Kidney (tissue), 14 donors: ENCODE measurements around the gene NR4A1. TPM values are rescaled to one million over a fixed set of nuclear protein-coding genes. Genes with fewer than 3 reads are reported as not detected.

Experiments
- DNase-seq, 5 donors: peaks; one replicate each; pipeline ENCODE4 v3.0.0-alpha.2; 2013 to 2020
- FAIRE-seq: peaks from 2 replicates; lab custom pipeline; 2012; peaks lifted over from hg19 to GRCh38; lab: Jason Lieb, UNC
- H3K27ac ChIP-seq, 2 donors: one replicate each; pipeline ENCODE4 v1.7.0; 2013; ENCODE audit warnings: low read depth in 2 of 2, low read length in 2 of 2, inconsistent platforms in 1 of 2
- H3K27me3 ChIP-seq: one replicate; pipeline ENCODE4 v1.7.1; 2013; ENCODE audit warnings: low read length, inconsistent platforms; ENCODE audit not compliant: control insufficient read depth, insufficient read depth
- H3K36me3 ChIP-seq, 3 donors: one replicate each; pipeline versions ENCODE4 v1.7.0 to v1.7.1; 2013; ENCODE audit warnings: low read length in 3 of 3, control low read depth in 1 of 3, inconsistent platforms in 1 of 3; ENCODE audit not compliant: insufficient read depth in 3 of 3, control insufficient read depth in 2 of 3
- H3K4me1 ChIP-seq, 3 donors: one replicate each; pipeline versions ENCODE4 v1.7.0 to v1.7.1; 2013; ENCODE audit warnings: low read length in 3 of 3, inconsistent platforms in 1 of 3, low read depth in 1 of 3; ENCODE audit not compliant: control insufficient read depth in 2 of 3, insufficient read depth in 2 of 3
- H3K4me3 ChIP-seq, 3 donors: one replicate each; pipeline versions ENCODE4 v1.7.0 to v1.8.1; 2013; ENCODE audit warnings: low read length in 3 of 3, control low read depth in 1 of 3, inconsistent platforms in 1 of 3
- H3K9ac ChIP-seq, 3 donors: one replicate each; pipeline versions ENCODE4 v1.7.0 to v1.7.1; 2013; ENCODE audit warnings: low read length in 3 of 3, control low read depth in 1 of 3, inconsistent platforms in 1 of 3
- H3K9me3 ChIP-seq, 3 donors: one replicate each; pipeline versions ENCODE4 v1.7.0 to v1.7.1; 2013; ENCODE audit warnings: low read length in 3 of 3, control low read depth in 1 of 3, inconsistent platforms in 1 of 3; ENCODE audit not compliant: control insufficient read depth in 2 of 3, insufficient read depth in 1 of 3
- intact Hi-C: fragments of 100-400 bp; cut with DNase I; formaldehyde crosslinking; loops from one replicate; pipeline ENCODE4 v1.11.1; 2022
- polyA plus RNA-seq: library from polyadenylated mRNA; stranded (reverse); fragments of 350-450 nt; fragmentation: Illumina TruSeq; extraction: RNeasy Lipid Tissue Mini Kit (QIAGEN cat#74804); gene quantifications from one replicate; pipeline ENCODE4 v1.2.3, GENCODE V29; 2014; ENCODE audit warnings: low read depth, low replicate concordance; ENCODE audit not compliant: insufficient read depth
- total RNA-seq: library from RNA; stranded (reverse); fragmentation: NEBNext Ultra II Directional; extraction: Animal tissue kit (Norgen Biotek cat#: 25700); gene quantifications from one replicate; pipeline ENCODE4 v1.2.1, GENCODE V29; 2021
- TF ChIP-seq, protein P1 (sequence below): IDR thresholded peaks from 3 replicates; pipeline ENCODE4 v1.5.1; 2012; ENCODE audit warnings: mild to moderate bottlenecking, moderate library complexity, borderline replicate concordance; ENCODE audit not compliant: insufficient read depth; ENCODE audit errors: extremely low read depth
- donor health status: control.
- donor health status: control.
- donor health status: control.
- donor health status: control.
- donor health status: control.
- donor health status: DM: yes; HTN: yes; CAD: no.
- donor health status: Normal renal cell carcinoma (clear cell type).

The NR4A1 gene
- total and polyA plus RNA-seq, 2 donors from 2014 or later, result 37.2 to 54.1 TPM

DNA sequence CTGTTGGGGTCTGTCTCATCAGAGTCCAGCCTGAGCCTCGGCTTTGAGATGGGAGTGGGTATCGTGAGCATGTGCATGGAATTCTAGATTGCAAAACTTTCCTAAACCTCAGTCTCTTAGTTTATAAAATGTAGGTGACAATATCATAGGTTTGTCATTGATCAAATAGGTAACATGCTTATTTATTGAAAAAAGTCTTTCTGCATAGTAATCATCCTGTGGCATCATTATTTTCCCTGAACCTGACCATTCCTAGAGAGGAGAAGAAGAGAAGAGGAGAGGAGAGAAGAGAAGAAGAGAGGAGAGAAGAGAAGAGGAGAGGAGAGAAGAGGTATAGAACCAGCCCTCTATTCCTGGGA is 32.4 kb downstream of the NR4A1 start:
- Histone ChIP-seq H3K4me3 (no peak overlapping the region), H3K4me1 (peaks cover 0 to 20% (median 7%) of the 10 kb centered on the region in 3 donors), H3K27ac (no peak overlapping the region), H3K9ac (no peak overlapping the region), H3K27me3 (no peaks in the 10 kb centered on the region), H3K36me3 (no peaks in the 10 kb centered on the region), H3K9me3 (no peaks in the 10 kb centered on the region)
- FAIRE-seq (no peak), DNase-seq (no peak)
- TF ChIP-seq, protein P1, sequence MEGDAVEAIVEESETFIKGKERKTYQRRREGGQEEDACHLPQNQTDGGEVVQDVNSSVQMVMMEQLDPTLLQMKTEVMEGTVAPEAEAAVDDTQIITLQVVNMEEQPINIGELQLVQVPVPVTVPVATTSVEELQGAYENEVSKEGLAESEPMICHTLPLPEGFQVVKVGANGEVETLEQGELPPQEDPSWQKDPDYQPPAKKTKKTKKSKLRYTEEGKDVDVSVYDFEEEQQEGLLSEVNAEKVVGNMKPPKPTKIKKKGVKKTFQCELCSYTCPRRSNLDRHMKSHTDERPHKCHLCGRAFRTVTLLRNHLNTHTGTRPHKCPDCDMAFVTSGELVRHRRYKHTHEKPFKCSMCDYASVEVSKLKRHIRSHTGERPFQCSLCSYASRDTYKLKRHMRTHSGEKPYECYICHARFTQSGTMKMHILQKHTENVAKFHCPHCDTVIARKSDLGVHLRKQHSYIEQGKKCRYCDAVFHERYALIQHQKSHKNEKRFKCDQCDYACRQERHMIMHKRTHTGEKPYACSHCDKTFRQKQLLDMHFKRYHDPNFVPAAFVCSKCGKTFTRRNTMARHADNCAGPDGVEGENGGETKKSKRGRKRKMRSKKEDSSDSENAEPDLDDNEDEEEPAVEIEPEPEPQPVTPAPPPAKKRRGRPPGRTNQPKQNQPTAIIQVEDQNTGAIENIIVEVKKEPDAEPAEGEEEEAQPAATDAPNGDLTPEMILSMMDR, result no peak
- intact Hi-C loops, result no loop called here

DNA sequence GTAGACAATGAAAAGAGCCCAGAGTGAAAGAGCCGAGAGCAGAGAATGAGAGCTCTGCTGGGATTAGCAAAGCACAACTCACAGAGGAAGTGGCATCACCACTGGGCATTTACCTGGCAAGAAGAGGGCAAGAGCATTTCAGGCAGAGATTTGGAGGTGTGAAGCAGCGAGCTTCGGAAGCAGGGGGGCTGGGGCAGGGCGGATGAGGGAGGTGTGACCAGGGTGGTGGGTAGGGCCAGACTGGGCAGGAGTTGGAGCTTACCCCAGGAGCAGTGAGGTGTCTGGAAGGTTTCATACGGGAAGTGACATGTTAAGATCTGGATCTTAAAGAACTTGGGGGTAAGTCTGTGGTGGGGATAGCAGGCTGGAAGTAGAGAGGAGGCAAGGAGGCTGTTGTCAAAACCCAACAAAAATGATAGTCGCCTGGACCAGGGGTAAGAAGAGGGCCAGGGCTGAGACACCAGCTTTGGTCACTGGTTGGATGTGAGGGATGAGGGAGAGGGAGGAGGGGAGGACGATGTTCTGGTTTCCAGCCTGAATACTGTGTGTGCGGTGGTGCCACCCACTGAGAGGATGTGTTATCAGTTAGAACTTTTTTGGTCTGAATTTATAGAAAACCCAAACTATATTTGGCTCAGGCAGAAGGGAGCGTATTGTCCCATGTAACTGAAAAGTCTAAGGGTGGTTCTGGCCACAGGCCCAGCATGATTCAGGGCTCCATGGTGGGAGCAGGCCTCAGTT is 33.4 kb downstream of the NR4A1 start:
- Histone ChIP-seq H3K36me3 (no peaks in the 10 kb centered on the region), H3K9ac (no peak overlapping the region), H3K4me3 (no peak overlapping the region), H3K27me3 (no peaks in the 10 kb centered on the region), H3K27ac (no peak overlapping the region), H3K4me1 (peaks cover 0 to 20% (median 7%) of the 10 kb centered on the region in 3 donors), H3K9me3 (no peaks in the 10 kb centered on the region)
- TF ChIP-seq, protein P1, result no peak
- FAIRE-seq (no peak), DNase-seq (peak in 1 of 5 donors; percentile 32)
- intact Hi-C loops, result no loop called here

DNA sequence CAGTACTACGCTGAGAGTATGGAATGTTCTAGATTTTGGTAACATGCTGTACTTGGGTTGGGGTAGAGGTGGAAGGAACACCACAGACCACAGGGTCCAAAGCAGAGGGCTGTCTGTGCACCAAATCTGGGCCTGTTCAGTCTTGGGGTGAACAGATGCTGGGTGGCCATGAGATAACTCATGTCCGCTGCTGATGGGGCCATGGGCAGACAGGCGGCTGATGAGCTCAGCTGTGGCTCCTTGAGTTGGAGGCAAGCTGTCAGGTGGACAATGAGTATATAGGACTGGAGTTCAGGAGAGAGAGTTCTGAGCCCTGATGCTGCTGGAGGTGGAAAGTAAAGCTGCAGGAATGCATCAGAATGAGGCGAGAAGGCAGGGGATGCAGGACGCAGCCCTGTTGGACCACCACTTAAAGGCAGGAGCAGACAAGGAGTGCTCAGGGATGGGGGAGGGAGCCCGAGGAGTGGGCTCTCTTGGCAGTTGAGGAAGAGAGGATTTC is 34.5 kb downstream of the NR4A1 start:
- no peaks in the 10 kb centered on the region for H3K36me3 ChIP-seq
- peaks cover 0 to 18% (median 7%) of the 10 kb centered on the region in 3 donors for H3K4me1 ChIP-seq
- peak in 1 of 5 donors; percentile 37 for DNase-seq
- H3K9ac ChIP-seq, result no peak overlapping the region
- no peak overlapping the region for H3K4me3 ChIP-seq
- H3K9me3 ChIP-seq, result no peaks in the 10 kb centered on the region
- intact Hi-C loops, result no loop called here
- no peaks in the 10 kb centered on the region for H3K27me3 ChIP-seq
- TF ChIP-seq, protein P1, result no peak
- FAIRE-seq, result no peak
- H3K27ac ChIP-seq, result no peak overlapping the region
